ENCODE data around the gene FLNB. TPM values are rescaled to one million over a fixed set of nuclear protein-coding genes. Genes with fewer than 3 reads are reported as not detected.

Gene FLNB
- total RNA-seq, 1 donor from 2014 or later = 34.8 TPM

DNA sequence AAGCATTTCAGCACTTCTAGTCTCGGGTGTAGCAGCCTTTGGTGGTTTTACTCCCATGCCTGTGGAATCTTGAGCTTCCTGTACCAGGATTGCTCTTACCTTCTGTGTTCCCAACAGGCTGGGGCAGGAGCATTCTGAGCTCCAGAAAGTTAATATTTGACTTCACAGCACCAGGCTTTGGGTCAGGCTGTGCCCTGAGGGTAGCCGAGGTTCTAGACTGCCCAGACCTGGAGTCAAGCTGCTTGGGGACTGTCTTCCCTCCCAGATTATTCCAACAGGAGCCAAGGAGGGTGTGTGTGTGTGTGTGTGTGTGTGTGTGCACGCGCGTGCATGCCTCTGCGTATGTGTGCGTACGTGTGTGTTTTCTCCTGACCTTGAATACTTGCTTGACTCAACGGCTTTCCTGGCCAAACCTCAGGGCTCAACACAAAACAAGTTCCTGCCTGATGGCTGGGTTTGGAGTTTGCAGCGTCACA is 94.8 kb downstream of the FLNB start:
- intact Hi-C loops (cut with micrococcal nuclease) = no loop called here
- TF ChIP-seq, protein P1, sequence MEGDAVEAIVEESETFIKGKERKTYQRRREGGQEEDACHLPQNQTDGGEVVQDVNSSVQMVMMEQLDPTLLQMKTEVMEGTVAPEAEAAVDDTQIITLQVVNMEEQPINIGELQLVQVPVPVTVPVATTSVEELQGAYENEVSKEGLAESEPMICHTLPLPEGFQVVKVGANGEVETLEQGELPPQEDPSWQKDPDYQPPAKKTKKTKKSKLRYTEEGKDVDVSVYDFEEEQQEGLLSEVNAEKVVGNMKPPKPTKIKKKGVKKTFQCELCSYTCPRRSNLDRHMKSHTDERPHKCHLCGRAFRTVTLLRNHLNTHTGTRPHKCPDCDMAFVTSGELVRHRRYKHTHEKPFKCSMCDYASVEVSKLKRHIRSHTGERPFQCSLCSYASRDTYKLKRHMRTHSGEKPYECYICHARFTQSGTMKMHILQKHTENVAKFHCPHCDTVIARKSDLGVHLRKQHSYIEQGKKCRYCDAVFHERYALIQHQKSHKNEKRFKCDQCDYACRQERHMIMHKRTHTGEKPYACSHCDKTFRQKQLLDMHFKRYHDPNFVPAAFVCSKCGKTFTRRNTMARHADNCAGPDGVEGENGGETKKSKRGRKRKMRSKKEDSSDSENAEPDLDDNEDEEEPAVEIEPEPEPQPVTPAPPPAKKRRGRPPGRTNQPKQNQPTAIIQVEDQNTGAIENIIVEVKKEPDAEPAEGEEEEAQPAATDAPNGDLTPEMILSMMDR (IDR thresholded peaks at IDR 0.05; ENCODE audit: borderline replicate concordance) = no peak
- no peak overlapping the region for H3K4me3 ChIP-seq
- H3K27ac ChIP-seq (replicated peaks) = no peak overlapping the region
- DNase-seq = no peak
- H3K36me3 ChIP-seq = peaks cover 89% of the 10 kb centered on the region
- H3K4me1 ChIP-seq = peaks cover 5% of the 10 kb centered on the region
- no peaks in the 10 kb centered on the region for H3K27me3 ChIP-seq (ENCODE audit: low read depth)
- no peaks in the 10 kb centered on the region for H3K9me3 ChIP-seq (replicated peaks)

DNA sequence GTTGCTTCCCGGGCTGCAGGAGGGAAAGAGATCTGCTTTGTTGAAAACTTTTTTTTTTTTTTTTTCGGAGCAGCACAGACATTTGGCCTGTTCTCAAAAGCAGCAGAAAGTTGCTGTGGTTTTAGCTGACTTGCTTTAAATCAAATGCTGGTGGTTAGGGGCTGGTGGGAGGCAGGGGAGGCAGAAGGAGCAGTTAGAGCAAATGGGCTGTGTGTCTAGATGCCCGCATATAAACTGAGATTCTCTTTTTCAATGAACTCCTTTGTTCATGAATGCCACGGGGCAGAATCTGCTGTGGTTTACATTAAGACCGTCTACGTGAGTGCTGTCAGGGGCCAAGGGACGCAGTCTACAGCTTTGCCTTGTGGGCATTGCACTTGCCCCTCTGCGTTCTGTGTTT is 95.9 kb downstream of the FLNB start:
- Histone ChIP-seq H3K4me3 (no peak overlapping the region), H3K27me3 (ENCODE audit: low read depth) (no peaks in the 10 kb centered on the region), H3K27ac (replicated peaks) (no peak overlapping the region), H3K4me1 (peaks cover 5% of the 10 kb centered on the region), H3K9me3 (replicated peaks) (no peaks in the 10 kb centered on the region), H3K36me3 (peaks cover 89% of the 10 kb centered on the region)
- intact Hi-C loops (cut with micrococcal nuclease) = no loop called here
- TF ChIP-seq, protein P1 (IDR thresholded peaks at IDR 0.05; ENCODE audit: borderline replicate concordance) = no peak
- DNase-seq = no peak

DNA sequence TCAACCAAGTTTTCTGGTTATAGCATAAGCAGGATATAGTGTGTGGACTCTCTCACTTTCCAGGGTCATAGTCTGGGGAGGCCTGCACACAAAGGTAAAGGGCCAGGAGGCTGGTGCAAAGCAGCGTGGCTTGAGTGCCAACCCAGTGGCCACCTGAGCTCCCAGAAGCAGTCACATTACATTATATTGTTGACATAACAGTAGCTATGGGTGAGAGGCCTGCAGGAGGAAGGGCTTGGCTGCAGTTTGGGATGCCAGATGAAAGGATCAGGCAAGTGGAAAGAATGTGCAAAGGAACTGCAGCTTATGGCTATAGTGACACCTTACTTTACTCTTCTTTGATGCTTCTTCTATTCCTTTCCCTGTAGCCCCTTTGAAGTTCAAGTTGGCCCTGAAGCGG is 96.5 kb downstream of the FLNB start:
- no peak overlapping the region for H3K27ac ChIP-seq (replicated peaks)
- peaks cover 4% of the 10 kb centered on the region for H3K4me1 ChIP-seq
- no peak overlapping the region for H3K4me3 ChIP-seq
- intact Hi-C loops (cut with micrococcal nuclease) = no loop called here
- H3K9me3 ChIP-seq (replicated peaks) = no peaks in the 10 kb centered on the region
- H3K36me3 ChIP-seq = peaks cover 89% of the 10 kb centered on the region
- DNase-seq = no peak
- TF ChIP-seq, protein P1 (IDR thresholded peaks at IDR 0.05; ENCODE audit: borderline replicate concordance) = no peak
- no peaks in the 10 kb centered on the region for H3K27me3 ChIP-seq (ENCODE audit: low read depth)

DNA sequence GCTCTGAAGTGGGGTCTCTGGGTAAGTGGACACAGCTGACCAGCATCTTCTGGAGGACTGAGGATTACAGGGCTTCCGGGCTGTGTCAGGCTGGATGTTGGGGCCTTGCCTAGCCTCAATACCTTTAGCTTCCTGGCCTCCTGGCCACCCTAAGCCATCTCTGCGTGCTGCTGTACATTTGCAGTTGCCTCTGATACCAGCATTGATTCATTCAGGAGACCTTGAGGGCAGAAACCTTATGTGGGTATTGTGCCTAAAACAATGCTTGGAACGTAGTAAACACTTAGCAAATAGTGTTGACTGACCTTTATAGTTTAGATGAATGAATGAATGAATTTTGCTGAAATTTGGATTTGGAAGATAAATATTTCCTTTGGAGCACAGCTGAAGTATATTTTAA is 97.0 kb downstream of the FLNB start:
- H3K27ac ChIP-seq (replicated peaks) = no peak overlapping the region
- TF ChIP-seq, protein P1 (IDR thresholded peaks at IDR 0.05; ENCODE audit: borderline replicate concordance) = no peak
- H3K9me3 ChIP-seq (replicated peaks) = no peaks in the 10 kb centered on the region
- no peak overlapping the region for H3K4me3 ChIP-seq
- no peaks in the 10 kb centered on the region for H3K27me3 ChIP-seq (ENCODE audit: low read depth)
- no peak for DNase-seq
- intact Hi-C loops (cut with micrococcal nuclease) = no loop called here
- H3K36me3 ChIP-seq = peaks cover 90% of the 10 kb centered on the region
- H3K4me1 ChIP-seq = no peaks in the 10 kb centered on the region

DNA sequence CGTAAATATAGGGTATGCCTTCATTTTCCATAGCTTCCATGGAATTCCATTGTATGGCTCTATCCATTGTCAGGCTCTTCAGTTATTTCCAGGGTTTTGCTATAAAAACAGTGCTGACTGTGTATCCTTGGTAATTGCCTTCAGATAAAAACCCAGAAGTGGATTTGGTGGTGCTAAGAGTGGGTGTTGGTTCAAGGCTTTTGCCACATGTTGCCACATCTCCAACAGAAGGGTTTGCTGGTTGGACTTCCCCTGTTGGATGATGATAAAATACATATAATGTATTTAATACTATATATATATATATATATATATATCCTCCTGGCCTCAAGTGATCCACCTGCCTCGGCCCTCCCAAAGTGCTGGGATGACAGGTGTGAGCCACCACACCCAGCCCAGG is 97.8 kb downstream of the FLNB start:
- Histone ChIP-seq H3K27me3 (ENCODE audit: low read depth) (no peaks in the 10 kb centered on the region), H3K27ac (replicated peaks) (no peak overlapping the region), H3K4me3 (no peak overlapping the region), H3K36me3 (peaks cover 91% of the 10 kb centered on the region), H3K4me1 (no peaks in the 10 kb centered on the region), H3K9me3 (replicated peaks) (no peaks in the 10 kb centered on the region)
- intact Hi-C loops (cut with micrococcal nuclease) = no loop called here
- TF ChIP-seq, protein P1 (IDR thresholded peaks at IDR 0.05; ENCODE audit: borderline replicate concordance) = no peak
- DNase-seq = no peak

DNA sequence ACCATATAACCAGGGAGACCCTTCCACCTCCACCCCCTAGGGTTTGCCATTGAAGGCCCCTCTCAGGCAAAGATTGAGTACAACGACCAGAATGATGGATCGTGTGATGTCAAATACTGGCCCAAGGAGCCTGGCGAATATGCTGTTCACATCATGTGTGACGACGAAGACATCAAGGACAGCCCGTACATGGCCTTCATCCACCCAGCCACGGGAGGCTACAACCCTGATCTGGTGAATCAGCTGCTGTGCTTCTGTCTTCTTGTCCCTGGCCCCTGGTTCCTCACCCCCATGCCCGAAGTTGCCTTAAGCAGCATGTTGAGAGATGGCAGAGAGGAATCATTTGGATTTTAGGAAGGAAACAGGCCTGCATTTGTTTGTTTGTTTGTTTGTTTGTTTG is 98.4 kb downstream of the FLNB start:
- Histone ChIP-seq H3K9me3 (replicated peaks) (no peaks in the 10 kb centered on the region), H3K36me3 (peaks cover 91% of the 10 kb centered on the region), H3K4me1 (no peaks in the 10 kb centered on the region), H3K4me3 (no peak overlapping the region), H3K27me3 (ENCODE audit: low read depth) (no peaks in the 10 kb centered on the region), H3K27ac (replicated peaks) (no peak overlapping the region)
- TF ChIP-seq, protein P1 (IDR thresholded peaks at IDR 0.05; ENCODE audit: borderline replicate concordance) = no peak
- DNase-seq = no peak
- intact Hi-C loops (cut with micrococcal nuclease) = no loop called here

Measured in left ventricle myocardium inferior (tissue), 1 donor.